Measurements from ENCODE around the gene ZNF365. TPM values are rescaled to one million over a fixed set of nuclear protein-coding genes. Genes with fewer than 3 reads are reported as not detected.

The ZNF365 gene, protein sequence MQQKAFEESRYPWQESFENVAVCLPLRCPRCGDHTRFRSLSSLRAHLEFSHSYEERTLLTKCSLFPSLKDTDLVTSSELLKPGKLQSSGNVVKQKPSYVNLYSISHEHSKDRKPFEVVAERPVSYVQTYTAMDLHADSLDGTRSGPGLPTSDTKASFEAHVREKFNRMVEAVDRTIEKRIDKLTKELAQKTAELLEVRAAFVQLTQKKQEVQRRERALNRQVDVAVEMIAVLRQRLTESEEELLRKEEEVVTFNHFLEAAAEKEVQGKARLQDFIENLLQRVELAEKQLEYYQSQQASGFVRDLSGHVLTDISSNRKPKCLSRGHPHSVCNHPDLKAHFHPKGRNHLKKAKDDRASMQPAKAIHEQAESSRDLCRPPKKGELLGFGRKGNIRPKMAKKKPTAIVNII
- 0.74 and 0.84 TPM in 2 replicates for total RNA-seq

DNA sequence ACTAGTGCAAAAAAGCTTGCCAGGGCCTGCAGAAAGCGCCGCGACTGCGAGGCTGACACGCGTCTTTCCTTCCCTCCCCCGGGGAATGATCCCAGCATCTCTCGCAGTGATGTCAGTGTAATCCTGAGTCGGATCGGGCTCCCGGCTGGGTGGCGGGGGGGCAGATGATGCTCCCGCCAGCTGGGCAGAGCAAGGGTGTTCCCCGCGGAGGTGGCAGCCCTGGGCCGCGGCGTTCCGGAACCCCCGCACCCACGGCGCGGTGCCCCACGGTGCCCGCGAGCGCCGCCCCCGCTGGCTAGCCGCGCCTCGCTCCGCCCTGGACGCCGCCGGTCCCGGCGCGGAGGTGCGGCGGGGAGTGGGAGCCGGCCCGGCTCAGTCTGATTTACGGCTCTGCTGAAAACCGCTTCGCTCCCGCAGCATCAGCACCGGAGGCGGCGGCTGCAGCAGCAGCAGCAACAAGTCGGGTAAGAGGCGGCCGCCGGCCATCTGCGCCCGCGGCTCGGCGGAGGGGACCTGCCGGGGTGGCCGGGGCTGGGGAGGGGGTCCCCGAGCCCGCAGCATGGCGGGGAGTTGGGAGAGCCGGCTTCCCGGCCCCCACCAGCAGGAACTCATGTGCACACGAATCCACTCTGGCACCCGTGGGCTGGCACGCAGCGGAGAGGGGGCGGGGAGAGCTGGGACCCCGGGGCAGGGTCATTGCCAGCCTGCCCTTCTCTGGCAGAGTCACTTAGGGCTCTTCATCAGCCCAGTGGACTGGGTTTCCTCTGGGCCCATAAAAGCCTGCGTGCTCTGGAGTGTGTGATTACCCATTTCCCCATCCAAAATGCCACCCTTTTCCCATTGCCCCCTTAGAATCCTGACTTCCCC lies at the start of gene ZNF365:
Gene ZNF365, plus strand, starts transcription at position 375 of the 867 bp plus-strand sequence. CDS start 1,825 bp downstream, outside the sequence.

Other genes with a start within 250 kb of the ZNF365 start
- 0.89 and 2.0 TPM in 2 replicates for gene RTKN2, start 105.5 kb upstream of the ZNF365 start, total RNA-seq

Data from bronchus fibroblast of lung (primary cell).